HG03280 (cell line): ENCODE measurements around the gene COPS9.

ENCODE experiments used
- ATAC-seq: cut with Tn5 transposase; IDR thresholded peaks from one replicate; pipeline ENCODE4 v1.9.1; 2021; ENCODE audit warnings: mild to moderate bottlenecking, moderate library complexity; ENCODE audit not compliant: unreplicated experiment

The COPS9 gene

GRCh38 chr2:240136013-240136670, at the start of gene COPS9:
Gene COPS9 (minus strand): TSS chr2:240136305. CDS start chr2:240136284, 21 bp downstream.
- peak; percentile 92 for ATAC-seq

GRCh38 chr2:240184656-240185055, 48.6 kb upstream of the COPS9 start:
- ATAC-seq = no peak

GRCh38 chr2:240183875-240184590, 47.9 kb upstream of the COPS9 start:
- ATAC-seq = no peak

- ATAC-seq = no peak
These were observed 47.1 kb upstream of the COPS9 start for GRCh38 chr2:240183006-240183874.

- ATAC-seq = no peak
These were observed 46.4 kb upstream of the COPS9 start for GRCh38 chr2:240182476-240182875.

- no peak for ATAC-seq
These were observed 45.9 kb upstream of the COPS9 start for GRCh38 chr2:240182001-240182400.

GRCh38 chr2:240179941-240180666, 44.0 kb upstream of the COPS9 start:
- ATAC-seq = no peak

GRCh38 chr2:240179186-240179815, 43.2 kb upstream of the COPS9 start:
- ATAC-seq = no peak

GRCh38 chr2:240178564-240178963, 42.5 kb upstream of the COPS9 start:
- no peak for ATAC-seq

- ATAC-seq = no peak
These were observed 38.4 kb upstream of the COPS9 start for GRCh38 chr2:240174496-240174895.

- no peak for ATAC-seq
These were observed 36.2 kb upstream of the COPS9 start for GRCh38 chr2:240172071-240172895.

- no peak for ATAC-seq
These were observed 34.8 kb upstream of the COPS9 start for GRCh38 chr2:240170883-240171282.

GRCh38 chr2:240170354-240170735, 34.2 kb upstream of the COPS9 start:
- no peak for ATAC-seq

GRCh38 chr2:240169486-240170353, 33.6 kb upstream of the COPS9 start:
- ATAC-seq = no peak

GRCh38 chr2:240168546-240169361, 32.6 kb upstream of the COPS9 start:
- ATAC-seq = no peak

GRCh38 chr2:240168041-240168440, 31.9 kb upstream of the COPS9 start:
- ATAC-seq = no peak

GRCh38 chr2:240167588-240167880, 31.4 kb upstream of the COPS9 start:
- no peak for ATAC-seq
